A673 (cell line): ENCODE measurements around the gene NARF.

Experiments
- EZH2 ChIP-seq: fragments of 200-600 bp; sonication (generic); IDR thresholded peaks from 2 replicates; pipeline ENCODE4 v1.6.1; 2017; ENCODE audit warnings: borderline replicate concordance, low read depth, mild to moderate bottlenecking, mixed read lengths, antibody characterized with exemption, low read length; ENCODE audit not compliant: poor library complexity, severe bottlenecking
- TF ChIP-seq, protein P1 (sequence below): fragments of 300-800, 200-600 bp; sonication (generic); conservative IDR thresholded peaks from 2 replicates; pipeline ENCODE4 v1.5.1; 2017; ENCODE audit warnings: low read depth, mild to moderate bottlenecking, antibody characterized with exemption, low read length, moderate library complexity, mixed read lengths

- TF ChIP-seq, protein P1, sequence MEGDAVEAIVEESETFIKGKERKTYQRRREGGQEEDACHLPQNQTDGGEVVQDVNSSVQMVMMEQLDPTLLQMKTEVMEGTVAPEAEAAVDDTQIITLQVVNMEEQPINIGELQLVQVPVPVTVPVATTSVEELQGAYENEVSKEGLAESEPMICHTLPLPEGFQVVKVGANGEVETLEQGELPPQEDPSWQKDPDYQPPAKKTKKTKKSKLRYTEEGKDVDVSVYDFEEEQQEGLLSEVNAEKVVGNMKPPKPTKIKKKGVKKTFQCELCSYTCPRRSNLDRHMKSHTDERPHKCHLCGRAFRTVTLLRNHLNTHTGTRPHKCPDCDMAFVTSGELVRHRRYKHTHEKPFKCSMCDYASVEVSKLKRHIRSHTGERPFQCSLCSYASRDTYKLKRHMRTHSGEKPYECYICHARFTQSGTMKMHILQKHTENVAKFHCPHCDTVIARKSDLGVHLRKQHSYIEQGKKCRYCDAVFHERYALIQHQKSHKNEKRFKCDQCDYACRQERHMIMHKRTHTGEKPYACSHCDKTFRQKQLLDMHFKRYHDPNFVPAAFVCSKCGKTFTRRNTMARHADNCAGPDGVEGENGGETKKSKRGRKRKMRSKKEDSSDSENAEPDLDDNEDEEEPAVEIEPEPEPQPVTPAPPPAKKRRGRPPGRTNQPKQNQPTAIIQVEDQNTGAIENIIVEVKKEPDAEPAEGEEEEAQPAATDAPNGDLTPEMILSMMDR, result no peak
- TF ChIP-seq EZH2, result no peak
These were observed 21.2 kb upstream of the NARF start for GRCh38 chr17:82437325-82437668.
